OCI-LY7 (cell line): ENCODE data around the gene APBA1. TPM values are rescaled to one million over a fixed set of nuclear protein-coding genes. Genes with fewer than 3 reads are reported as not detected.

Experiments
- BruUV-seq: library from RNA; stranded (reverse); fragments of 400-500 nt; replicated peaks from 2 replicates; lab custom pipeline; 2021; lab: Mats Ljungman, UMichigan
- CTCF ChIA-PET: fragments of 300-600 bp; sonication (Branson Sonifier 250); formaldehyde crosslinking; loops from one replicate; lab custom pipeline; 2022; ENCODE audit warnings: antibody characterized with exemption; ENCODE audit not compliant: unreplicated experiment; lab: Charles Lee
- POLR2A ChIA-PET: fragments of 300-600 bp; sonication (Branson Sonifier 250); formaldehyde crosslinking; loops from one replicate; lab custom pipeline; 2022; ENCODE audit warnings: antibody characterized with exemption; lab: Charles Lee
- DNase-seq: peaks from one replicate; pipeline ENCODE4 v3.0.0-alpha.2; 2015; ENCODE audit warnings: low spot score
- H2AFZ ChIP-seq: fragments of 200-600 bp; sonication (generic), shearing (Covaris generic); 2 replicates; pipeline ENCODE4 v1.6.1; 2014; ENCODE audit warnings: mild to moderate bottlenecking, antibody characterized with exemption, low read length, moderate library complexity
- H3K27ac ChIP-seq: fragments of 200-600 bp; sonication (generic); 2 replicates; pipeline ENCODE4 v1.5.1; 2014; ENCODE audit warnings: mixed run types, low read depth, mild to moderate bottlenecking, moderate library complexity, low read length, inconsistent platforms; ENCODE audit not compliant: poor library complexity, severe bottlenecking
- H3K36me3 ChIP-seq: fragments of 200-600 bp; sonication (generic); 2 replicates; pipeline ENCODE4 v1.6.1; 2014; ENCODE audit warnings: mild to moderate bottlenecking, antibody characterized with exemption, low read length, moderate library complexity, mixed read lengths; ENCODE audit not compliant: insufficient read depth
- H3K4me1 ChIP-seq: fragments of 200-600 bp; sonication (generic); 2 replicates; pipeline ENCODE4 v1.5.1; 2014; ENCODE audit warnings: mild to moderate bottlenecking, low read length; ENCODE audit not compliant: insufficient read depth, poor library complexity, severe bottlenecking
- H3K4me2 ChIP-seq: fragments of 200-600 bp; sonication (generic); 2 replicates; pipeline ENCODE4 v1.6.1; 2014; ENCODE audit warnings: mild to moderate bottlenecking, low read length
- H3K4me3 ChIP-seq: fragments of 200-600 bp; sonication (generic); 2 replicates; pipeline ENCODE4 v1.5.1; 2014; ENCODE audit warnings: mild to moderate bottlenecking, low read depth, low read length; ENCODE audit not compliant: poor library complexity, severe bottlenecking
- H3K79me2 ChIP-seq: fragments of 200-600 bp; sonication (generic); 2 replicates; pipeline ENCODE4 v1.6.1; 2016; ENCODE audit warnings: low read depth, mild to moderate bottlenecking, low read length, moderate library complexity, mixed read lengths; ENCODE audit not compliant: insufficient read depth
- H3K9me2 ChIP-seq: fragments of 200-600 bp; sonication (generic); 2 replicates; pipeline ENCODE4 v1.6.1; 2016; ENCODE audit warnings: mild to moderate bottlenecking, low read length, mixed read lengths; ENCODE audit not compliant: insufficient read depth
- H3K9me3 ChIP-seq: fragments of 200-600 bp; sonication (generic); 2 replicates; pipeline ENCODE4 v1.6.1; 2014; ENCODE audit warnings: mild to moderate bottlenecking, mixed run types, low read length, mixed read lengths
- H4K20me1 ChIP-seq: fragments of 200-600 bp; sonication (generic); 2 replicates; pipeline ENCODE4 v1.6.1; 2014; ENCODE audit warnings: mild to moderate bottlenecking, antibody characterized with exemption, low read length, moderate library complexity, mixed read lengths; ENCODE audit not compliant: insufficient read depth
- CTCF ChIP-seq: fragments of 200-600 bp; sonication (generic); conservative IDR thresholded peaks from 2 replicates; pipeline ENCODE4 v1.5.1; 2014; ENCODE audit warnings: mild to moderate bottlenecking, antibody characterized with exemption, low read length, moderate library complexity, mixed read lengths
- EZH2phosphoT487 ChIP-seq: fragments of 200-600 bp; sonication (generic); IDR thresholded peaks from 2 replicates; pipeline ENCODE4 v1.6.1; 2018; ENCODE audit warnings: low read depth, borderline replicate concordance, mild to moderate bottlenecking, mixed run types, antibody characterized with exemption, low read length, moderate library complexity, mixed read lengths
- intact Hi-C: fragments of 100-400 bp; cut with micrococcal nuclease; formaldehyde crosslinking; loops from one replicate; pipeline ENCODE4 v1.10.0; 2022; ENCODE audit not compliant: unreplicated experiment
- total RNA-seq, 2 experiments: library from RNA; depleted of rRNA in 1 of 2; stranded (reverse); fragments of >200 nt in 1 of 2; shearing (Covaris generic) in 1 of 2; gene quantifications; 2 replicates each; pipeline ENCODE4 v1.2.3, GENCODE V29; 2014 to 2022

Gene APBA1
- total RNA-seq, 2 experiments from 2014 or later: not detected

GRCh38 chr9:69653261-69653660, 18.9 kb downstream of the APBA1 start:
- H3K4me1 ChIP-seq: no peaks in the 10 kb centered on the region
- no peak overlapping the region for H3K27ac ChIP-seq
- CTCF ChIA-PET: no interaction called here
- H4K20me1 ChIP-seq: no peaks in the 10 kb centered on the region
- no peak overlapping the region for H2AFZ ChIP-seq
- TF ChIP-seq CTCF (no peak), EZH2phosphoT487 (no peak)
- POLR2A ChIA-PET: no interaction called here
- no peak for DNase-seq
- H3K36me3 ChIP-seq: no peaks in the 10 kb centered on the region
- H3K79me2 ChIP-seq: no peaks in the 10 kb centered on the region
- no peaks in the 10 kb centered on the region for H3K9me3 ChIP-seq
- H3K4me3 ChIP-seq: no peak overlapping the region
- H3K9me2 ChIP-seq: no peaks in the 10 kb centered on the region
- no peak overlapping the region for H3K4me2 ChIP-seq
- BruUV-seq: no TSS peak
- intact Hi-C loops: no loop called here

- no peak overlapping the region for H3K4me3 ChIP-seq
- TF ChIP-seq CTCF: no peak
- no peak for TF ChIP-seq EZH2phosphoT487
- H3K27ac ChIP-seq: no peak overlapping the region
- H3K4me2 ChIP-seq: no peak overlapping the region
- DNase-seq: no peak
- H3K36me3 ChIP-seq: no peaks in the 10 kb centered on the region
- H3K4me1 ChIP-seq: no peaks in the 10 kb centered on the region
- H2AFZ ChIP-seq: no peak overlapping the region
- ChIA-PET CTCF (no interaction called here), POLR2A (no interaction called here)
- no TSS peak for BruUV-seq
- no peaks in the 10 kb centered on the region for H3K9me2 ChIP-seq
- intact Hi-C loops: no loop called here
- H3K9me3 ChIP-seq: no peaks in the 10 kb centered on the region
- H4K20me1 ChIP-seq: no peaks in the 10 kb centered on the region
- H3K79me2 ChIP-seq: no peaks in the 10 kb centered on the region
These were observed 22.5 kb downstream of the APBA1 start for GRCh38 chr9:69649566-69650250.

GRCh38 chr9:69647804-69648203, 24.4 kb downstream of the APBA1 start:
- no TSS peak for BruUV-seq
- Histone ChIP-seq H4K20me1 (no peaks in the 10 kb centered on the region), H3K4me2 (no peak overlapping the region), H3K4me1 (no peaks in the 10 kb centered on the region), H3K9me3 (no peaks in the 10 kb centered on the region), H3K27ac (no peak overlapping the region), H3K36me3 (no peaks in the 10 kb centered on the region), H3K9me2 (no peaks in the 10 kb centered on the region), H3K4me3 (no peak overlapping the region), H2AFZ (no peak overlapping the region), H3K79me2 (no peaks in the 10 kb centered on the region)
- TF ChIP-seq EZH2phosphoT487 (no peak), CTCF (no peak)
- CTCF ChIA-PET: no interaction called here
- intact Hi-C loops: no loop called here
- no peak for DNase-seq
- POLR2A ChIA-PET: no interaction called here
